ENCODE data around the gene NCKAP5.
A peak's percentile ranks its signal among the peaks of the same experiment; 100 is the strongest.

NCKAP5 gene

DNA sequence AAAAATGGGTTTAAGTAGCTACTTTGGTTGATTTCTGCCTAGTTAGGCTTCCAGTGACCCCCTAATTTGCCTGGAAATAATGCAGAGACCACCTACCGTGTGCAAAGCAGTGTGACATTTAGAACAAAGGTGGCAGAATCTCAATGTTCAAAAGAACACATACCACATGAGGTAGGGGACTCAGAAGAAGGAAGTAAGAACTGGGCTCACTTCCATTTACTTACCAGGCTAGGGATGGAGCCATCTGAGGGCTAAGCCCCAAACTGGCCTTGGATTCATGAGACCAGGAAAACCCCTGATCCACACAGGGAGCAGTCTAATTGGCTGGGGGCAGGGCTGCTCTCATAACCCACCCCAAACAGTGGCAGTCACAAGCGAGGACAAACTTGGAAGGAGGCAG, 190.7 kb downstream of the NCKAP5 start:
- peak overlapping the region; percentile 30 for H3K27ac ChIP-seq (replicated peaks; ENCODE audit: low read length)
- no peaks in the 10 kb centered on the region for H3K27me3 ChIP-seq (ENCODE audit: control insufficient read depth in 3 of 3, insufficient read depth in 3 of 3, low read depth in 1 of 3, low read length in 3 of 3)
- no CpG with 5 or more reads among the region's 2 CpGs for WGBS, 2 donors (ENCODE audit: extremely low coverage in 2 of 2, insufficient read length in 2 of 2, insufficient replicate concordance in 1 of 2)
- no peak overlapping the region for H4K8ac ChIP-seq (ENCODE audit: low read depth, low read length)
- H2BK15ac ChIP-seq (ENCODE audit: low read length) = no peak overlapping the region
- peak overlapping the region; percentile 65 for H3K18ac ChIP-seq (ENCODE audit: low read length)
- no peak overlapping the region for H2BK120ac ChIP-seq (ENCODE audit: low read depth, low read length)
- H3K4me1 ChIP-seq (ENCODE audit: control insufficient read depth in 2 of 2, insufficient read depth in 1 of 2, low read depth in 1 of 2, low read length in 2 of 2) = peaks cover 6 to 7% of the 10 kb centered on the region in 2 donors
- no peak overlapping the region for H3K9ac ChIP-seq (ENCODE audit: low read depth, low read length, poor library complexity)
- peaks cover 0 to 14% of the 10 kb centered on the region in 2 donors for H3K9me3 ChIP-seq (replicated peaks in 1 of 2; ENCODE audit: control insufficient read depth in 2 of 2, insufficient read depth in 1 of 2, low read depth in 1 of 2, low read length in 2 of 2)
- H2BK5ac ChIP-seq (ENCODE audit: low read length) = no peak overlapping the region
- peak; percentile 35 for DNase-seq (ENCODE audit: low spot score)
- H3K36me3 ChIP-seq (replicated peaks in 1 of 2; ENCODE audit: control insufficient read depth in 2 of 2, insufficient read depth in 2 of 2, low read length in 2 of 2) = peaks cover 0 to 50% of the 10 kb centered on the region in 2 donors
- H2BK12ac ChIP-seq (ENCODE audit: low read length) = no peak overlapping the region
- no peak overlapping the region for H2AFZ ChIP-seq (ENCODE audit: low read length)
- H3K23ac ChIP-seq (ENCODE audit: low read depth, low read length, poor library complexity) = no peak overlapping the region
- no peak overlapping the region for H4K91ac ChIP-seq (ENCODE audit: low read depth, low read length, poor library complexity)
- no peaks in the 10 kb centered on the region for H3K79me1 ChIP-seq (ENCODE audit: low read depth, low read length)
- no peak overlapping the region for H3K4me3 ChIP-seq (ENCODE audit: low read length in 2 of 2)
- H3K4ac ChIP-seq (ENCODE audit: low read length) = no peak overlapping the region
- no peak overlapping the region for H3K14ac ChIP-seq (ENCODE audit: low read length)
- H2AK5ac ChIP-seq (ENCODE audit: low read depth, low read length) = no peak overlapping the region
- H3K4me2 ChIP-seq (ENCODE audit: insufficient read depth, low read length, poor library complexity, severe bottlenecking) = no peak overlapping the region

DNA sequence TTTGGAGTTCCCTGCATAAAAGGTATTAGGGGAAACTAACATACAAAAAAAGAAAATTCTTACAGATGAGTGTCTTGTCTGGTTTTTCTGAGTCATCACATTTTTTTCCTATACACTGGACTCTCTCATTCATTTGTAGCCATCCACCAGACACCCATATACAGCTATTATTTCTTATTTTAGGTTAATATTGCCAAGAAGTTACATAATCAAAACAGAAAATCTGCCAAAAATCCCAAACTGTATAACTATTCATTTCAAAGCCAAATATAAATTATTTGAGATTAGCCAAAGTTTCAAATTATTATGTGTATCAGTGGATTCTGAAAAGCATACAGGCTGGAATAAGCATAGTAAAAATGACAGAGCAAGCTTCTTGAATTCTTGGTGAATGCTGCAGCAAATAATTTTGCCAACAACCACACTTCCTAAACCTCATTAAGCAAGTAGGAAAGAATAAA, 191.2 kb downstream of the NCKAP5 start:
- Histone ChIP-seq H3K9ac (ENCODE audit: low read depth, low read length, poor library complexity) (no peak overlapping the region), H3K18ac (ENCODE audit: low read length) (no peak overlapping the region), H2AFZ (ENCODE audit: low read length) (no peak overlapping the region), H3K4me3 (ENCODE audit: low read length in 2 of 2) (no peak overlapping the region), H2AK5ac (ENCODE audit: low read depth, low read length) (no peak overlapping the region), H3K4ac (ENCODE audit: low read length) (no peak overlapping the region), H2BK15ac (ENCODE audit: low read length) (no peak overlapping the region), H3K4me2 (ENCODE audit: insufficient read depth, low read length, poor library complexity, severe bottlenecking) (no peak overlapping the region), H3K27me3 (ENCODE audit: control insufficient read depth in 3 of 3, insufficient read depth in 3 of 3, low read depth in 1 of 3, low read length in 3 of 3) (no peaks in the 10 kb centered on the region), H3K4me1 (ENCODE audit: control insufficient read depth in 2 of 2, insufficient read depth in 1 of 2, low read depth in 1 of 2, low read length in 2 of 2) (peaks cover 6 to 7% of the 10 kb centered on the region in 2 donors), H3K23ac (ENCODE audit: low read depth, low read length, poor library complexity) (no peak overlapping the region), H4K8ac (ENCODE audit: low read depth, low read length) (no peak overlapping the region), H2BK12ac (ENCODE audit: low read length) (no peak overlapping the region), H3K9me3 (replicated peaks in 1 of 2; ENCODE audit: control insufficient read depth in 2 of 2, insufficient read depth in 1 of 2, low read depth in 1 of 2, low read length in 2 of 2) (peaks cover 0 to 13% of the 10 kb centered on the region in 2 donors), H2BK5ac (ENCODE audit: low read length) (no peak overlapping the region), H4K91ac (ENCODE audit: low read depth, low read length, poor library complexity) (no peak overlapping the region), H2BK120ac (ENCODE audit: low read depth, low read length) (no peak overlapping the region), H3K79me1 (ENCODE audit: low read depth, low read length) (no peaks in the 10 kb centered on the region), H3K14ac (ENCODE audit: low read length) (no peak overlapping the region), H3K36me3 (replicated peaks in 1 of 2; ENCODE audit: control insufficient read depth in 2 of 2, insufficient read depth in 2 of 2, low read length in 2 of 2) (peaks cover 0 to 44% of the 10 kb centered on the region in 2 donors), H3K27ac (replicated peaks; ENCODE audit: low read length) (no peak overlapping the region)
- no peak for DNase-seq (ENCODE audit: low spot score)

DNA sequence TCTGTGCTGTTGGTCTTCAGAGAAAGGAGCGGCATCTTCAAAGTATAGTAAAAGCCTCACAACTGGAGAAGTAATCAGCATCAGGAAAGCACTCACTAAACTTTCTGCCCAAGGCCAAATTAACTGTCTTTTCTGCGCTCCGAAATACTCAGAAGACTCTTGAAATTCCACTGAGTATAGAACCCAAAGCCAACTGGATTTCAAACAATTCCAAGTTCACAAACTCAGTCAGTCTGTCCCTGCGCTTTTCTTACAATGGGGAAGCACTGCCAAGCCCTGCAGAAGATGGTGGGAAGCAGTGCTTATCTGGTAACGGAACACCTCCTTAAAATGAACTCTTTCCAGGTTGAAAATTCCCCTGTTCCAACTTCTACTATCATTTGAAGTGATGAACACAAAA, 193.5 kb downstream of the NCKAP5 start:
- H2BK12ac ChIP-seq (ENCODE audit: low read length) = no peak overlapping the region
- no peak overlapping the region for H2AFZ ChIP-seq (ENCODE audit: low read length)
- no peak overlapping the region for H3K4ac ChIP-seq (ENCODE audit: low read length)
- H4K8ac ChIP-seq (ENCODE audit: low read depth, low read length) = no peak overlapping the region
- no peak overlapping the region for H2AK5ac ChIP-seq (ENCODE audit: low read depth, low read length)
- no peak overlapping the region for H3K14ac ChIP-seq (ENCODE audit: low read length)
- H3K4me2 ChIP-seq (ENCODE audit: insufficient read depth, low read length, poor library complexity, severe bottlenecking) = no peak overlapping the region
- H3K36me3 ChIP-seq (replicated peaks in 1 of 2; ENCODE audit: control insufficient read depth in 2 of 2, insufficient read depth in 2 of 2, low read length in 2 of 2) = peaks cover 0 to 37% of the 10 kb centered on the region in 2 donors
- H3K9ac ChIP-seq (ENCODE audit: low read depth, low read length, poor library complexity) = no peak overlapping the region
- no peak overlapping the region for H3K18ac ChIP-seq (ENCODE audit: low read length)
- no peak overlapping the region for H2BK15ac ChIP-seq (ENCODE audit: low read length)
- H2BK120ac ChIP-seq (ENCODE audit: low read depth, low read length) = no peak overlapping the region
- no peak overlapping the region for H4K91ac ChIP-seq (ENCODE audit: low read depth, low read length, poor library complexity)
- WGBS, 2 donors (ENCODE audit: extremely low coverage in 2 of 2, insufficient read length in 2 of 2, insufficient replicate concordance in 1 of 2) = no CpG with 5 or more reads among the region's 5 CpGs
- no peak overlapping the region for H3K27ac ChIP-seq (replicated peaks; ENCODE audit: low read length)
- H3K9me3 ChIP-seq (replicated peaks in 1 of 2; ENCODE audit: control insufficient read depth in 2 of 2, insufficient read depth in 1 of 2, low read depth in 1 of 2, low read length in 2 of 2) = peaks cover 0 to 13% of the 10 kb centered on the region in 2 donors
- H3K4me1 ChIP-seq (ENCODE audit: control insufficient read depth in 2 of 2, insufficient read depth in 1 of 2, low read depth in 1 of 2, low read length in 2 of 2) = peaks cover 7 to 12% of the 10 kb centered on the region in 2 donors
- no peaks in the 10 kb centered on the region for H3K27me3 ChIP-seq (ENCODE audit: control insufficient read depth in 3 of 3, insufficient read depth in 3 of 3, low read depth in 1 of 3, low read length in 3 of 3)
- no peak overlapping the region for H2BK5ac ChIP-seq (ENCODE audit: low read length)
- no peak for DNase-seq (ENCODE audit: low spot score)
- H3K4me3 ChIP-seq (ENCODE audit: low read length in 2 of 2) = no peak overlapping the region
- no peak overlapping the region for H3K23ac ChIP-seq (ENCODE audit: low read depth, low read length, poor library complexity)
- H3K79me1 ChIP-seq (ENCODE audit: low read depth, low read length) = no peaks in the 10 kb centered on the region

DNA sequence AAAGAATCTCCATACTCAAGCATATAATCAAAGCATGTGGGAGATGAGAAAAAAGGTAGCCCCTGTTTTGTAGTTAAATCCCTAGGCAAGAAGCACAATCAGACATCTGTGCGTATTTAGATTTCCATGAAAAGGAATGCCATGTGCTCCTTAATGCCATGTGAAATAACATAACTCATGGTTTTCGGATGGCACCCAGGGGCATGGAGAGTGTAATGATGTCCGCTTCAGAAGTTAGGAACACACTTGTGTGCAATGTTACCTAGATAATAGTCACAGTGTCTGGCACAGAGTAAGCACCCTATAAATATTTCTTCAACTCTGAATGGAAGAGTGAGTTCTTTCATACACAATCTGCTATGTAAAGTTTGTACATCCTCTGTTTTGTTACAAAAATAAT, 197.0 kb downstream of the NCKAP5 start:
- Histone ChIP-seq H2BK12ac (ENCODE audit: low read length) (no peak overlapping the region), H3K4me2 (ENCODE audit: insufficient read depth, low read length, poor library complexity, severe bottlenecking) (no peak overlapping the region), H3K4me3 (ENCODE audit: low read length in 2 of 2) (no peak overlapping the region), H3K23ac (ENCODE audit: low read depth, low read length, poor library complexity) (no peak overlapping the region), H4K8ac (ENCODE audit: low read depth, low read length) (no peak overlapping the region), H2BK120ac (ENCODE audit: low read depth, low read length) (no peak overlapping the region), H2BK5ac (ENCODE audit: low read length) (no peak overlapping the region), H3K9ac (ENCODE audit: low read depth, low read length, poor library complexity) (no peak overlapping the region), H3K27ac (replicated peaks; ENCODE audit: low read length) (no peak overlapping the region), H2AK5ac (ENCODE audit: low read depth, low read length) (no peak overlapping the region), H3K36me3 (replicated peaks in 1 of 2; ENCODE audit: control insufficient read depth in 2 of 2, insufficient read depth in 2 of 2, low read length in 2 of 2) (peaks cover 0 to 28% of the 10 kb centered on the region in 2 donors), H3K79me1 (ENCODE audit: low read depth, low read length) (no peaks in the 10 kb centered on the region), H3K4ac (ENCODE audit: low read length) (no peak overlapping the region), H3K9me3 (replicated peaks in 1 of 2; ENCODE audit: control insufficient read depth in 2 of 2, insufficient read depth in 1 of 2, low read depth in 1 of 2, low read length in 2 of 2) (peaks cover 0 to 9% of the 10 kb centered on the region in 2 donors), H3K14ac (ENCODE audit: low read length) (no peak overlapping the region), H2BK15ac (ENCODE audit: low read length) (no peak overlapping the region), H3K27me3 (ENCODE audit: control insufficient read depth in 3 of 3, insufficient read depth in 3 of 3, low read depth in 1 of 3, low read length in 3 of 3) (no peaks in the 10 kb centered on the region), H4K91ac (ENCODE audit: low read depth, low read length, poor library complexity) (no peak overlapping the region), H3K18ac (ENCODE audit: low read length) (no peak overlapping the region), H2AFZ (ENCODE audit: low read length) (no peak overlapping the region), H3K4me1 (ENCODE audit: control insufficient read depth in 2 of 2, insufficient read depth in 1 of 2, low read depth in 1 of 2, low read length in 2 of 2) (peaks cover 2 to 13% of the 10 kb centered on the region in 2 donors)
- DNase-seq (ENCODE audit: low spot score) = no peak
- no CpG with 5 or more reads among the region's 3 CpGs for WGBS, 2 donors (ENCODE audit: extremely low coverage in 2 of 2, insufficient read length in 2 of 2, insufficient replicate concordance in 1 of 2)
